HG03354 (cell line): ENCODE measurements around the gene PTPRN2.
"Not testable (repeated sequence)": the region's sequence is repeated elsewhere in the genome, so short reads cannot be mapped to it uniquely, and the experiment has no call there.

Experiments used
- ATAC-seq: cut with Tn5 transposase; IDR thresholded peaks from one replicate; pipeline ENCODE4 v1.9.1; 2021; ENCODE audit warnings: mild to moderate bottlenecking; ENCODE audit not compliant: unreplicated experiment, poor library complexity, severe bottlenecking

Gene PTPRN2

GRCh38 chr7:158411232-158411950 is 176.2 kb downstream of the PTPRN2 start:
- no peak for ATAC-seq

GRCh38 chr7:158410720-158411119 is 176.9 kb downstream of the PTPRN2 start:
- ATAC-seq = no peak

- no peak for ATAC-seq
These were observed 177.8 kb downstream of the PTPRN2 start for GRCh38 chr7:158409816-158410330.

GRCh38 chr7:158409120-158409519 is 178.5 kb downstream of the PTPRN2 start:
- ATAC-seq = no peak

- no peak for ATAC-seq
These were observed 179.2 kb downstream of the PTPRN2 start for GRCh38 chr7:158408318-158408920.

- no peak for ATAC-seq
These were observed 179.9 kb downstream of the PTPRN2 start for GRCh38 chr7:158407581-158408317.

- ATAC-seq = no peak
These were observed 180.8 kb downstream of the PTPRN2 start for GRCh38 chr7:158406801-158407200.

- ATAC-seq = no peak
These were observed 181.3 kb downstream of the PTPRN2 start for GRCh38 chr7:158406364-158406763.

- ATAC-seq = not testable (repeated sequence)
These were observed 181.9 kb downstream of the PTPRN2 start for GRCh38 chr7:158405771-158406170.

GRCh38 chr7:158405324-158405723 is 182.3 kb downstream of the PTPRN2 start:
- no peak for ATAC-seq

GRCh38 chr7:158404031-158404761 is 183.4 kb downstream of the PTPRN2 start:
- ATAC-seq = no peak

- ATAC-seq = no peak
These were observed 184.4 kb downstream of the PTPRN2 start for GRCh38 chr7:158403013-158403821.

GRCh38 chr7:158402471-158402870 is 185.2 kb downstream of the PTPRN2 start:
- ATAC-seq = no peak

- ATAC-seq = no peak
These were observed 185.8 kb downstream of the PTPRN2 start for GRCh38 chr7:158401826-158402225.

- no peak for ATAC-seq
These were observed 186.3 kb downstream of the PTPRN2 start for GRCh38 chr7:158401295-158401694.

GRCh38 chr7:158400601-158401225 is 186.9 kb downstream of the PTPRN2 start:
- no peak for ATAC-seq

GRCh38 chr7:158399762-158400161 is 187.9 kb downstream of the PTPRN2 start:
- ATAC-seq = no peak

- no peak for ATAC-seq
These were observed 188.9 kb downstream of the PTPRN2 start for GRCh38 chr7:158398750-158399149.

- no peak for ATAC-seq
These were observed 189.7 kb downstream of the PTPRN2 start for GRCh38 chr7:158397885-158398284.
